Astrocyte of the cerebellum (primary cell): ENCODE measurements around the gene SUCLA2.

ENCODE experiments used
- DNase-seq: peaks from one replicate; pipeline ENCODE4 v3.0.0-alpha.2; 2011; ENCODE audit warnings: low read depth
- H3K4me3 ChIP-seq: 2 replicates; pipeline ENCODE4 v1.5.1; 2011; ENCODE audit warnings: mild to moderate bottlenecking, low read depth, low read length, moderate library complexity
- in situ Hi-C: cut with HindIII; loops from 2 replicates; pipeline ENCODE4 v1.10.0; 2017; ENCODE audit warnings: low sequenced_read_pairs
- TF ChIP-seq, protein P1 (sequence below): IDR thresholded peaks from 2 replicates; pipeline ENCODE4 v1.5.1; 2012; ENCODE audit warnings: low read length, low read depth, moderate library complexity, mild to moderate bottlenecking; ENCODE audit errors: missing control alignments

SUCLA2 gene

GRCh38 chr13:48000559-48001113 is 437 bp downstream of the SUCLA2 start:
- DNase-seq = no peak
- TF ChIP-seq, protein P1, sequence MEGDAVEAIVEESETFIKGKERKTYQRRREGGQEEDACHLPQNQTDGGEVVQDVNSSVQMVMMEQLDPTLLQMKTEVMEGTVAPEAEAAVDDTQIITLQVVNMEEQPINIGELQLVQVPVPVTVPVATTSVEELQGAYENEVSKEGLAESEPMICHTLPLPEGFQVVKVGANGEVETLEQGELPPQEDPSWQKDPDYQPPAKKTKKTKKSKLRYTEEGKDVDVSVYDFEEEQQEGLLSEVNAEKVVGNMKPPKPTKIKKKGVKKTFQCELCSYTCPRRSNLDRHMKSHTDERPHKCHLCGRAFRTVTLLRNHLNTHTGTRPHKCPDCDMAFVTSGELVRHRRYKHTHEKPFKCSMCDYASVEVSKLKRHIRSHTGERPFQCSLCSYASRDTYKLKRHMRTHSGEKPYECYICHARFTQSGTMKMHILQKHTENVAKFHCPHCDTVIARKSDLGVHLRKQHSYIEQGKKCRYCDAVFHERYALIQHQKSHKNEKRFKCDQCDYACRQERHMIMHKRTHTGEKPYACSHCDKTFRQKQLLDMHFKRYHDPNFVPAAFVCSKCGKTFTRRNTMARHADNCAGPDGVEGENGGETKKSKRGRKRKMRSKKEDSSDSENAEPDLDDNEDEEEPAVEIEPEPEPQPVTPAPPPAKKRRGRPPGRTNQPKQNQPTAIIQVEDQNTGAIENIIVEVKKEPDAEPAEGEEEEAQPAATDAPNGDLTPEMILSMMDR = no peak
- H3K4me3 ChIP-seq = peak overlapping the region; percentile 99
- in situ Hi-C loops = no loop called here

- in situ Hi-C loops = no loop called here
- peak overlapping the region; percentile 99 for H3K4me3 ChIP-seq
- TF ChIP-seq, protein P1 = no peak
- DNase-seq = no peak
Observed at GRCh38 chr13:47999973-48000372, 1.1 kb downstream of the SUCLA2 start.

DNA sequence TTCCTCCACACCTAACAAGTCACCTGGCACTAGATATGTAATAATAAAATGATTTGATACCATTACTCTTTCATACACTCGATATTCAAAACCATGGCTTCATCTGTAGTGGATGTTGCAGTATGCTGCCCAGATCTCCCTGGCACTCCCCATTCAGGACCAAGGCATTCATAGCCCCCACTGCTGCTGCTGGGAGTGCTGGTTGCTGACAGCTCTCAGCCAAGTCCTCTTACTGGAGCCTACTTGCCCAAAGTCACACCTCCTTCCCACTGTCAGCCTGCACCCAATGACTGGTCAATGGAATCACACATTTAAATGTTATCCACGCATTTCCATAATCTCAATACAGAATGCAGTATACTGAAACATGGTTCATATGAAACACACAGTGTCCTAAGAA is 3.7 kb downstream of the SUCLA2 start:
- TF ChIP-seq, protein P1 = no peak
- in situ Hi-C loops = no loop called here
- no peak overlapping the region for H3K4me3 ChIP-seq
- no peak for DNase-seq

DNA sequence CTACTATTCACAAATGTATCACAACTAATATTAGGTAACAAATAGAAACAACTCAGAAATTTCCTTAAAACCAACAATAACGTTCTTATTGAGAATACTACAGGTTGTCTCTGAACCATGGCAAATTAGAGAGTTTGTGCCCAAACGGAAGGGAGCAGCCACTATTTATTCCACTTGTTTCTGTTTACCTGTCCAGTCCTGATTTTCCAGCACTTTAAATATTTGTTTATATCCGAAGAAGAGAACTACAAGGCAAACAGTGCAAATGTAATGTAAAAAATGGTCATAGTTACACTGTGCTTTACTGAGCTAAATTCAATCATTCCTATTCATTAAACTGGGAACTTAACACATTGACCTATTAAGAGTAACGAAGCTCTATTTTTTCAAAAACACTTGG is 9.2 kb downstream of the SUCLA2 start:
- H3K4me3 ChIP-seq = no peak overlapping the region
- in situ Hi-C loops = no loop called here
- TF ChIP-seq, protein P1 = no peak
- DNase-seq = no peak

- DNase-seq = no peak
- TF ChIP-seq, protein P1 = no peak
- no peak overlapping the region for H3K4me3 ChIP-seq
- in situ Hi-C loops = no loop called here
Observed at GRCh38 chr13:47990920-47991466, 10.1 kb downstream of the SUCLA2 start.

GRCh38 chr13:47990427-47990826 is 10.6 kb downstream of the SUCLA2 start:
- in situ Hi-C loops = no loop called here
- no peak for DNase-seq
- H3K4me3 ChIP-seq = no peak overlapping the region
- TF ChIP-seq, protein P1 = no peak
